ENCODE measurements around the gene KHDRBS1.
A peak's percentile ranks its signal among the peaks of the same experiment; 100 is the strongest.
"Not testable (repeated sequence)": the region's sequence is repeated elsewhere in the genome, so short reads cannot be mapped to it uniquely, and the experiment has no call there.

The KHDRBS1 gene

DNA sequence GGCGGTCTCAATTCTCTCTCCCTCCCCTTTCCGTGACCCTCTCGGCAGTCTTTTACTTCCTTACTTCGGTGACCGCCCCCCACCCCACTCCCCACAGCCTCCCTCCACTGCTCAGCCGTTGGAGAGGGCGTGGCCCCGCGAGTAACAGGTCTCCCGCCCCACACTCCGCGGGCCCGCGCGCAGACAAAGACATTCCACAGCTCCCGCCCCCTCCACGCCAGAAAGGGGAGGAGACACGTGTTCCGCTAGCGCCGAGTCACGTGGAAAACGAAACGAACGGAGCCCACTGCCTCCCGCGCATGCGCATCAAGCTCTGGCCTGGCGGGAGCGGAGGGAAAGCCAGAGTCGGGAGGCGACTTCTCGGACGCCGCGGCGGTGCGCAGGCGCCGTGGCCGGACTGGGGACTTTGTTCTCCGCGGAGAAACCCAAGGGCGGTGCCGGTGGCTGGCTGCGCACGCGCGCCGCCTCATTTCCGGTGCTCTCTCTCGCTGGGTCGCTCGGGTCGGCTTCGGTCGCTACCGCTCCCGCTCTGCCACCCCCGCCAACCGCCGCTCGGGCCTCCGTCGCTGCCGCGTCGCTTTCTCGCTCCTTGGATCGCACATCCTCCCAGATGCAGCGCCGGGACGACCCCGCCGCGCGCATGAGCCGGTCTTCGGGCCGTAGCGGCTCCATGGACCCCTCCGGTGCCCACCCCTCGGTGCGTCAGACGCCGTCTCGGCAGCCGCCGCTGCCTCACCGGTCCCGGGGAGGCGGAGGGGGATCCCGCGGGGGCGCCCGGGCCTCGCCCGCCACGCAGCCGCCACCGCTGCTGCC lies at the start of gene KHDRBS1:
Gene KHDRBS1, plus strand, starts transcription at position 483 of the 813 bp plus-strand sequence. Its CDS starts 128 bp downstream, at position 611.
- peak; percentile 99 for DNase-seq (ENCODE audit: low spot score)

DNA sequence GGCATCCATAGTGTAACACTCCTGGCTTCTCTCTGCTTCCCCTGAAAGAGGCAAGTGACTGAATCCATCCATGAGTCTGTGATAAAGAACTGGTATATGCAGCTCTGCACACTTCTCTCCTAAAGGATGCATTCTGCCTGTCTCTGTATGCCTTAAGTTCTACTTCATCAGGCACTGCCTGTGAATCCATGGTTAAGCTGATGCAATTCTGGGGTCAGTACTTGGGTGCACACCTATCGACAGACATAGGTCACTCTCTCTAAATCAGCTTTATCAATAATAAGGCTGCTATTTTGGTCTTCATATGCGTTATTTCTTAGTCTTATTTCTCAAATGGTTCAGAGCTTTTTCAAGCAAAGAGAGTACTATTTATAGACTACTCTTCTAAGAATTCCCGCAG lies 42.8 kb upstream of the KHDRBS1 start:
- DNase-seq (ENCODE audit: low spot score) = no peak

- no peak for DNase-seq (ENCODE audit: low spot score)
These were observed 37.3 kb upstream of the KHDRBS1 start for GRCh38 chr1:31976401-31976800.

- DNase-seq (ENCODE audit: low spot score) = no peak
These were observed 36.1 kb upstream of the KHDRBS1 start for GRCh38 chr1:31977385-31978131.

- DNase-seq (ENCODE audit: low spot score) = no peak
These were observed 34.7 kb upstream of the KHDRBS1 start for GRCh38 chr1:31978843-31979400.

DNA sequence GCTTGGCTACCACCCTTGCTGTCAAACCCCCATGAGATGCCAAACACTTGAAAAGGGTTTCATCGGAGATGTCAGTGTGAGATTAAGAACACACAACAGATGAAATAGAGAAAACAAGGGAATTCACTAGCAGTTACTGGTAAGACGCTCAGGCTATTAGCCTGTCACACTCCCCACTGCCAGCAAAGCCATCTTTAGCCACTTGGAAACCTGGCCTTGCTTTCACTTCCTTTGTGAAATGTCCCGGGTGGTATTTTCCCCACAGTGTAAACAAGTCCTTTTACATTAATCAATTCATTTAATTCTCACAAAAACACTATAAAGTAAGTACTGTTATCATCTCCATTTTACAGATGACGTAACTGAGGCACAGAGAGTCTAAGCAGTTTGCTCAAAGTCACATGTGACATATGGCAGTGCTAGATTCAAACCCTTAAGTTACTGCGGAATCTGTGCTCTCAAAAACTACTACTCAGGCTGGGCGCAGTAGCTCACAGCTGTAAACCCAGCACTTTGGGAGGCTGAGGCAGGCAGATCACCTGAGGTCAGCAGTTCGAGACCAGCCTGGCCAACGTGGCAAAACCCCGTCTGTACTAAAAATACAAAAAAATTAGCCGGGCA lies 32.7 kb upstream of the KHDRBS1 start:
- no peak for DNase-seq (ENCODE audit: low spot score)

GRCh38 chr1:31981456-31981839 lies 32.2 kb upstream of the KHDRBS1 start:
- peak; percentile 23 for DNase-seq (ENCODE audit: low spot score)

GRCh38 chr1:31981972-31982371 lies 31.7 kb upstream of the KHDRBS1 start:
- DNase-seq (ENCODE audit: low spot score) = peak; percentile 52

- peak; percentile 76 for DNase-seq (ENCODE audit: low spot score)
These were observed 29.0 kb upstream of the KHDRBS1 start for GRCh38 chr1:31984419-31985347.

DNA sequence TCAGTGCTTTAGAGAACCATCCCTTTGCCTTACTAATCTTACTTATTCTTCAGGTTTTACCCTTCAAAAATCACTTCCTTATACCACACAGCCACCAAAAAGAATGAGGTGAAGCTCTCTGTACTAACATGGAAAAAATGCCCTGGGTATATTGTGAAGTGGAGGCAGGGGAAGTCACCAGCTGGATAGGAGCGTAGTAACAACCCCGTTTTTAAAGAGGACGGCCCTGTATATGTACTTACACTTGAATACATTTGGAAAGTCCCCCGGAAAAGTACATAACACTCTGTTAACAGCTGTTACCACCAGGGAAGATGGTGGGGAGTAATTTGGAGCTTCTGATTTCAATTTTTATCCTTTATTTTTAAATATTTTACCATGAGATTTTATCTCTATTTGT lies 28.2 kb upstream of the KHDRBS1 start:
- peak; percentile 52 for DNase-seq (ENCODE audit: low spot score)

GRCh38 chr1:31987135-31987619 lies 26.5 kb upstream of the KHDRBS1 start:
- no peak for DNase-seq (ENCODE audit: low spot score)

GRCh38 chr1:31989964-31990363 lies 23.7 kb upstream of the KHDRBS1 start:
- DNase-seq (ENCODE audit: low spot score) = no peak

- no peak for DNase-seq (ENCODE audit: low spot score)
These were observed 22.5 kb upstream of the KHDRBS1 start for GRCh38 chr1:31991182-31991581.

- no peak for DNase-seq (ENCODE audit: low spot score)
These were observed 18.4 kb upstream of the KHDRBS1 start for GRCh38 chr1:31995263-31995662.

- DNase-seq (ENCODE audit: low spot score) = not testable (repeated sequence)
These were observed 17.5 kb upstream of the KHDRBS1 start for GRCh38 chr1:31996121-31996520.

GRCh38 chr1:32001863-32002262 lies 11.8 kb upstream of the KHDRBS1 start:
- no peak for DNase-seq (ENCODE audit: low spot score)

DNA sequence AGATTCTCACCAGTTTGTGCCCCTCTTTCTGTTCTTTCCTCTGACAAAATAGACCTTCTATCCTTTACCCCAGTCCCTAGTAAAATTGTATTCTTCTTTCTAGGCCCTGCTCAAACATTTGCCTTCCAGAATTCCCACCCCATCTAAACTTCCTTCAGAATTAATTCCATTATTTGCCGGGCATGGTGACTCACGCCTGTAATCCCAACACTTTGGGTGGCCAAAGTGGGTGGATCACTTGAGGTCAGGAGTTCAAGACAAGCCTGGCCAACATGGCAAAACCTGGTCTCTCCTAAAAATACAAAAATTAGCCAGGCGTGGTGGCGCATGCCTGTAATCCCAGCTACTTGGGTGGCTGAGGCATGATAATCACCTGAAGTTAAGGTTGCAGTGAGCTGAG lies 11.4 kb upstream of the KHDRBS1 start:
- DNase-seq (ENCODE audit: low spot score) = not testable (repeated sequence)

DNA sequence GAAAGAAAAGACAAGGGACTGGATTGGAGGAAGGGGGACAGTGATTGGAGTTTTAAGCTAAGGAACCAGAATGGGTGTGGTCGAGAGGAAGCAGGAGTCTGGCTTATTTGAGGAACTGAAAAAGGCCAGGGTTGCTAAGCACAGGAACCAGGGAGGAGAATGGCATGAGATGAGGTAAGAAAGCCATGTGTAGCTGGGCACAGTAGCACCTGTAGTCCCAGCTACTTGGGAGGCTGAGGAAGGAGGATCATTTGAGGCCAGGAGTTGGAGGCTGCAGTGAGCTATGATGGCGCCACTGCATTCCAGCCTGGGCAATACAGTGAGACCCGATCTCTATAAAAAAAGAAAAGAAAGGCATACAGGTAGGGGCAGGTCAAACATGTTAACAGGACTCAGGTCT lies 8.1 kb upstream of the KHDRBS1 start:
- DNase-seq (ENCODE audit: low spot score) = no peak

DNA sequence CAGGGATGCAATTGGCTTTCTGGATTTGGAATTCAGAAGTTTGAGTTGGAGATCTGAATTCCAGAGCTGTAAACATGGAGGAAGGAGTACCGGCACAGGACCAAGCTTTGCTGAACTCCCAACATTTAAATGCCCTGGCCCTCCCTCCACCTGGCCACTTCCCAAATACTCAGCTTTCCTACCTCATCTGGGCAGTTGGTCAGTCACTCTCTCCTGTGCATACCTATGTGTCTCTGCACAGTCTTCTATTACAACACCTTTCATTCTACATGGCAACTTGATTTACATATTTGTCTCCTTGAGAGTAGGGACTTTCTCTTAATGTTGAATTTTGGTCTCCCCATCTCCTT lies 6.1 kb upstream of the KHDRBS1 start:
- no peak for DNase-seq (ENCODE audit: low spot score)

- DNase-seq (ENCODE audit: low spot score) = no peak
These were observed 3.4 kb upstream of the KHDRBS1 start for GRCh38 chr1:32010246-32010645.

GRCh38 chr1:32012709-32013385 lies 821 bp upstream of the KHDRBS1 start:
- DNase-seq (ENCODE audit: low spot score) = no peak
